GM18517 (cell line): ENCODE measurements around the gene CCDC141.

Experiments
- ATAC-seq: cut with Tn5 transposase; IDR thresholded peaks from one replicate; pipeline ENCODE4 v1.9.1; 2021; ENCODE audit warnings: mild to moderate bottlenecking, moderate library complexity; ENCODE audit not compliant: unreplicated experiment

CCDC141 gene

DNA sequence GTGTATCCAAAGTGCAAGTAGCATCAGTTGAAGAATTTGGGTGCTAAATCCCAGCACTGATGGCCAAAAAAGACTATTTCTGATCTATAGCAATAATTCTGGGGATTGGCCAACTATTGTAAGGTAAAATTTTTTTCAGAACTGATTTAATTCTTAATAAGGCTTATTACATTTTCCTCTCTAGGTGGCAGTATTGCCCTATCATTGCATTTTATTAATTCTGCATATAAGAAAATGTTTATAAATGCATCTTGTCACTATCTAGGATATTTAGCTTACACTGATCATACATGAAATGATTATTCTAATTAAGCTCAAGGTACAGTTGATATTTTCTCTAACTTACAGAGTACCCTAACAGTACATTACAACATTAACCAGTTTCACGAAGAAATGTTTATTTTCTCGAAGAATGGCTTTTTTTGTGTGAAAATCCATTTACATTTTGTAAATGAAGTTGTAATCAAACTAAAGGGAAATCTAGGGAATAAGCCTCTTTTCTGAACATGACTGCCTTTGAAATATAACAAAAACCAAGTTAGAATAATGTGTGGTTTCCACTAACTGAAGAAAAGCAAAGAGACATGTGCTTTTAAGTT, 253.8 kb downstream of the CCDC141 start:
- ATAC-seq = no peak

DNA sequence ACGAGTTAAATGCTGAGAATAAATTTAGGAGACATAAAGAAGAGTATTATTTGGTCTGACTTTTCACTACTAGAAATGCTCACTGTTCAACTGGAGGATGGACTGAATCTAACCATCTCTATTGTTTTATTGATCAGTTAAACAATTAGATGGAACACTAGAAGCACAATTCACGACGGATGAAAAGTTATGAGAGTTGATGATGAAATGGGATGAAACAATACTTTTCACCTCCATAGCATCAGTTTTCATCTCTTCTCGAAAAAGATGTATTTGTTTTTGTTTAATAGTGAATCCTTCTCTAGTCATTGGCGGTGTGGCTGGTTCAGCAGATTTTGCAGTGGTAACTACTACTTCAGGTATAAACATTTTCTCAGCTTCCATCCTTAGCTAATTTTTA, 262.0 kb downstream of the CCDC141 start:
- no peak for ATAC-seq

DNA sequence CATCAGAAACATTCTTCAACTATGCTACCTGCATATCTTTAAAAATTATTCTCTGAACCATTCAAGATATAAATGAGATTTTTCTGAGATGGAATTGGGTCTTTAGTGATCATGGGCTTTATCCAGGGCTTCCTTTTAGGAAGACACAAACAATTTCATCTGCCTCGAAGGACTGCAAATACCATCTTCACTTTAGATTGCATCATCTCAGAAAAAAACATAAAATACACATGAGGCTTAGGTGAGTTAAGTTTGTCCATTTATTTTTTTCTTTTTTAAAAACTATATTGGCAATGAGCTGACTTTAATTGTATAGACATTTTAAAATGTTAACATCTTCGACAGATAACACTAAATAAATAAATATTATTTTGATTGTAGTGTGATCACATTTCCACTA, 262.8 kb downstream of the CCDC141 start:
- ATAC-seq = no peak

DNA sequence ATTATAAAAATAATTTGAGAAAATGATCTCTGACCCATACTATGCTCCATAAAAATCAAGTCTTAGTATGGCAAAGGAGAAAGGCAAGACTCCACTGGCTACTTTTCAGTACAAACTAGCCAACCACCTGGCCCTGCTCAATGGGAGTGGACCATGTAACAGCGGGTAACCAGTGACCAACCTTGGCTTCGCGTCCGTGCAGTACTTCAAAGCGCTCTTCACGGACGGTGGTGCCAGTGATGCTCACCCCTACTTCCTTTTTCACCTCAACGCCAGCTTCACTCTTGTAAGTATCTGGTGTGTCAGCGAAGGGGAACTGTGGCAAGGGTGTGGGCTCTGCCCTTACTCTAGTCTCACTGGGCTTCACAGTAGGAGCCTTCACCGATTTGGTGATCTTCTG, 266.0 kb downstream of the CCDC141 start:
- ATAC-seq = no peak

DNA sequence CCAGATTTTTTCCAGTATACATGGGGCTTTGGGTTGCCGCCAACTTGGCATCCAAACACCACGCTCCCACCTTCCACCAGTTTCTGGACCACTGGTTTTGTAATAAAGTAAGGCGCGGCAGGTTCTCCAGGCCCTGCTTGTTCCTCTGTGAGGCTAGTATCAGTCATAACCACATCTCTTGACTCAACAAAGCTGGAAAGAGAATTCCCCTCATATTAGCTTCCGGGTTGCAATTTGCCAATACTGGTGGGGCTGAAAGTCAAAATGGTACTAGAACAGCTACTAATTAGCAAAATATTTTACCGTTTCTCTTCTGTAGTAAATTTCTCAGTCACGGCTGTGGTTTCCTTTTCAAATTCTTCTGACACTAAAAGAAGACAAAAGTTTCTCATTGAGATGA, 267.7 kb downstream of the CCDC141 start:
- ATAC-seq = no peak
